Activated B cell treated with CpG ODN at 0.5 μM for 24 hours (primary cell): Measurements from ENCODE around the gene ADAMTSL4. TPM values are rescaled to one million over a fixed set of nuclear protein-coding genes. Genes with fewer than 3 reads are reported as not detected.
"Not testable (repeated sequence)": the region's sequence is repeated elsewhere in the genome, so short reads cannot be mapped to it uniquely, and the experiment has no call there.

ENCODE experiments used
- ATAC-seq: fragments of 200-7000 bp; cut with Tn5 transposase; one replicate; pipeline ENCODE4 v1.10.0; 2021; ENCODE audit warnings: low read depth, mild to moderate bottlenecking, moderate library complexity
- CTCF ChIA-PET: fragments of 350-600 bp; sonication (Branson Sonifier 250); formaldehyde crosslinking; loops from one replicate; lab custom pipeline; 2021; ENCODE audit warnings: antibody characterized with exemption; lab: Charles Lee
- POLR2A ChIA-PET: fragments of 350-600 bp; sonication (Branson Sonifier 250); formaldehyde crosslinking; loops from one replicate; lab custom pipeline; 2021; ENCODE audit warnings: antibody characterized with exemption; lab: Charles Lee
- DNase-seq: peaks from one replicate; pipeline ENCODE4 v3.0.0; 2022
- H3K27ac Mint-ChIP-seq: one replicate; pipeline ENCODE4 v1.8.0; 2020; ENCODE audit warnings: mixed read lengths
- H3K27me3 Mint-ChIP-seq: one replicate; pipeline ENCODE4 v1.8.0; 2021; ENCODE audit warnings: mixed read lengths
- H3K36me3 Mint-ChIP-seq: one replicate; pipeline ENCODE4 v1.8.0; 2021; ENCODE audit warnings: low read depth, mixed read lengths
- H3K4me1 Mint-ChIP-seq: one replicate; pipeline ENCODE4 v1.8.0; 2021; ENCODE audit warnings: mixed read lengths
- H3K4me3 Mint-ChIP-seq: one replicate; pipeline ENCODE4 v1.8.0; 2020; ENCODE audit warnings: mild to moderate bottlenecking, mixed read lengths
- H3K9me3 Mint-ChIP-seq: one replicate; pipeline ENCODE4 v1.8.0; 2020; ENCODE audit warnings: mixed read lengths
- CTCF ChIP-seq: fragments of 200-600 bp; IDR thresholded peaks from one replicate; pipeline ENCODE4 v1.8.0; 2022; ENCODE audit warnings: antibody characterized with exemption, mild to moderate bottlenecking
- intact Hi-C: fragments of 100-400 bp; cut with micrococcal nuclease; formaldehyde crosslinking; loops from one replicate; pipeline ENCODE4 v1.15.1; 2024
- total RNA-seq: library from RNA; stranded (reverse); gene quantifications from 2 replicates; pipeline ENCODE4 v1.2.3, GENCODE V29; 2022

Gene ADAMTSL4
- total RNA-seq, 1 donor from 2014 or later = 0.11 TPM

GRCh38 chr1:150561974-150562445 is 12.8 kb downstream of the ADAMTSL4 start:
- Mint-ChIP-seq H3K27ac (peak overlapping the region; percentile 98), H3K36me3 (no peaks in the 10 kb centered on the region), H3K4me1 (peaks cover 63% of the 10 kb centered on the region), H3K4me3 (peak overlapping the region; percentile 96), H3K9me3 (no peaks in the 10 kb centered on the region), H3K27me3 (no peaks in the 10 kb centered on the region)
- ATAC-seq (peak; percentile 43), DNase-seq (peak; percentile 79)
- POLR2A ChIA-PET = interaction anchor here (0.6 to 14.0 kb wide), 16 partner anchors 14 to 675 kb away, joined by 3 to 1106 read pairs (median 5); partner anchors contain the start of genes ENSA, FALEC, GOLPH3L and MCL1
- intact Hi-C loops = loop anchor here (1.0 to 10.0 kb wide), 10 partner anchors 17 to 445 kb away; partner anchors contain the start of genes ARNT, CTSS, ENSA and FALEC
- no peak for TF ChIP-seq CTCF
- CTCF ChIA-PET = interaction anchor here (0.9 to 13.3 kb wide), 9 partner anchors 9 to 306 kb away, joined by 3 to 358 read pairs (median 8); partner anchors contain the start of genes ENSA and MCL1

- CTCF ChIA-PET = interaction anchor here (0.9 to 13.3 kb wide), 11 partner anchors 8 to 416 kb away, joined by 3 to 358 read pairs (median 5); partner anchors contain the start of genes ENSA, GOLPH3L and MCL1
- TF ChIP-seq CTCF = no peak
- H3K4me1 Mint-ChIP-seq = peaks cover 70% of the 10 kb centered on the region
These were observed 13.5 kb downstream of the ADAMTSL4 start for GRCh38 chr1:150562446-150563339.

GRCh38 chr1:150563340-150564038 is 14.3 kb downstream of the ADAMTSL4 start:
- Mint-ChIP-seq H3K4me3 (peak overlapping the region; percentile 96), H3K4me1 (peaks cover 78% of the 10 kb centered on the region), H3K9me3 (no peaks in the 10 kb centered on the region), H3K36me3 (peaks cover 2% of the 10 kb centered on the region), H3K27me3 (no peaks in the 10 kb centered on the region), H3K27ac (peak overlapping the region; percentile 98)
- intact Hi-C loops = loop anchor here (1.0 to 10.0 kb wide), 5 partner anchors 10 to 444 kb away; partner anchors contain the start of genes CTSS, FALEC, MINDY1 and PRUNE1
- no peak for DNase-seq
- ChIA-PET POLR2A (interaction anchor here (0.6 to 14.0 kb wide), 22 partner anchors 13 to 1199 kb away, joined by 3 to 1106 read pairs (median 4); partner anchors contain the start of genes CTSS, ENSA, FALEC and GOLPH3L), CTCF (interaction anchor here (1.0 to 13.3 kb wide), 7 partner anchors 8 to 415 kb away, joined by 3 to 358 read pairs (median 5); partner anchors contain the start of genes ENSA, GOLPH3L and MCL1)
- TF ChIP-seq CTCF = no peak
- ATAC-seq = peak; percentile 27

More at GRCh38 chr1:150562446-150563339, 13.5 kb downstream of the ADAMTSL4 start:
- Mint-ChIP-seq H3K4me3 (peak overlapping the region; percentile 96), H3K36me3 (peaks cover 2% of the 10 kb centered on the region), H3K9me3 (no peaks in the 10 kb centered on the region), H3K27me3 (no peaks in the 10 kb centered on the region), H3K27ac (peak overlapping the region; percentile 98)
- DNase-seq (peak; percentile 69), ATAC-seq (peak; percentile 63)
- POLR2A ChIA-PET = interaction anchor here (0.6 to 14.0 kb wide), 24 partner anchors 14 to 1200 kb away, joined by 3 to 1106 read pairs (median 4); partner anchors contain the start of genes CTSS, ENSA, FALEC and GOLPH3L
- intact Hi-C loops = loop anchor here (1.0 to 10.0 kb wide), 8 partner anchors 11 to 445 kb away; partner anchors contain the start of genes ARNT, CTSS, FALEC and MCL1

- intact Hi-C loops = loop anchor here (5.0 to 10.0 kb wide), 3 partner anchors 47 to 443 kb away; partner anchors contain the start of genes CTSS, FALEC, MINDY1 and PRUNE1
- no peak for TF ChIP-seq CTCF
- ChIA-PET CTCF (interaction anchor here (1.0 to 13.3 kb wide), 5 partner anchors 13 to 133 kb away, joined by 3 to 358 read pairs (median 58); partner anchors contain the start of genes ENSA, GOLPH3L and MCL1), POLR2A (interaction anchor here (0.6 to 14.0 kb wide), 14 partner anchors 12 to 717 kb away, joined by 3 to 1106 read pairs (median 7); partner anchors contain the start of genes ENSA, GOLPH3L, MCL1 and RPRD2)
- Mint-ChIP-seq H3K9me3 (no peaks in the 10 kb centered on the region), H3K4me1 (peaks cover 86% of the 10 kb centered on the region), H3K36me3 (peaks cover 6% of the 10 kb centered on the region), H3K4me3 (peak overlapping the region; percentile 96), H3K27ac (peak overlapping the region; percentile 98), H3K27me3 (no peaks in the 10 kb centered on the region)
- DNase-seq (no peak), ATAC-seq (no peak)
These were observed 15.1 kb downstream of the ADAMTSL4 start for GRCh38 chr1:150564051-150564991.

- Mint-ChIP-seq H3K4me3 (peak overlapping the region; percentile 65), H3K27ac (peak overlapping the region; percentile 98), H3K4me1 (peaks cover 90% of the 10 kb centered on the region), H3K36me3 (peaks cover 17% of the 10 kb centered on the region)
- ChIA-PET CTCF (interaction anchor here (7.4 to 13.3 kb wide), 2 partner anchors 12 to 51 kb away, joined by 196 to 358 read pairs; partner anchors contain the start of gene MCL1), POLR2A (interaction anchor here (0.7 to 14.0 kb wide), 6 partner anchors 11 to 262 kb away, joined by 3 to 1106 read pairs (median 98); partner anchors contain the start of genes ENSA, MCL1 and TARS2)
- not testable (repeated sequence) for H3K9me3 Mint-ChIP-seq, H3K27me3 Mint-ChIP-seq, ATAC-seq, DNase-seq
- intact Hi-C loops = loop anchor here (10.0 kb wide), 1 partner anchor 199 kb away; the partner anchor contains the start of gene CTSS
These were observed 16.2 kb downstream of the ADAMTSL4 start for GRCh38 chr1:150565240-150565991.
